Daoy (cell line): Measurements from ENCODE around the gene MT1F. TPM values are rescaled to one million over a fixed set of nuclear protein-coding genes. Genes with fewer than 3 reads are reported as not detected.
A peak's percentile ranks its signal among the peaks of the same experiment; 100 is the strongest.

Source experiments
- DNase-seq: peaks from one replicate; pipeline ENCODE4 v3.0.0-alpha.2; 2015; ENCODE audit warnings: low read depth
- total RNA-seq: library from RNA; depleted of rRNA; stranded (reverse); fragments of >200 nt; shearing (Covaris generic); gene quantifications from 2 replicates; pipeline ENCODE4 v1.2.3, GENCODE V29; 2014

The MT1F gene
- total RNA-seq, 1 experiment from 2014 or later, result 0.29 TPM

- peak; percentile 32 for DNase-seq
Measured at GRCh38 chr16:56625943-56626654, 31.7 kb upstream of the MT1F start.

- no peak for DNase-seq
Measured at GRCh38 chr16:56626685-56627084, 31.1 kb upstream of the MT1F start.

GRCh38 chr16:56628486-56629350, 29.0 kb upstream of the MT1F start:
- no peak for DNase-seq

GRCh38 chr16:56629531-56629930, 28.2 kb upstream of the MT1F start:
- no peak for DNase-seq

GRCh38 chr16:56630134-56630533, 27.6 kb upstream of the MT1F start:
- no peak for DNase-seq

- DNase-seq, result no peak
Measured at GRCh38 chr16:56631197-56631596, 26.6 kb upstream of the MT1F start.

- DNase-seq, result no peak
Measured at GRCh38 chr16:56631832-56632155, 26.0 kb upstream of the MT1F start.

- DNase-seq, result no peak
Measured at GRCh38 chr16:56632156-56632847, 25.5 kb upstream of the MT1F start, which contains the start of gene MT1M. Gene MT1M (plus strand): TSS chr16:56632659. CDS start chr16:56632732, 73 bp downstream.

GRCh38 chr16:56632848-56633365, 24.9 kb upstream of the MT1F start:
- no peak for DNase-seq

GRCh38 chr16:56633535-56633934, 24.2 kb upstream of the MT1F start:
- DNase-seq, result no peak

- no peak for DNase-seq
Measured at GRCh38 chr16:56634715-56635440, 22.9 kb upstream of the MT1F start.

- no peak for DNase-seq
Measured at GRCh38 chr16:56635441-56635967, 22.3 kb upstream of the MT1F start.

GRCh38 chr16:56636616-56637413, 20.9 kb upstream of the MT1F start:
- no peak for DNase-seq

GRCh38 chr16:56637814-56638750, 19.7 kb upstream of the MT1F start, which contains the start of gene MT1A:
Gene MT1A (plus strand): TSS chr16:56638666. CDS start chr16:56638739, 73 bp downstream.
- DNase-seq, result peak; percentile 36

GRCh38 chr16:56639045-56639444, 18.7 kb upstream of the MT1F start:
- no peak for DNase-seq

- DNase-seq, result no peak
Measured at GRCh38 chr16:56640076-56640475, 17.7 kb upstream of the MT1F start.

GRCh38 chr16:56641166-56641565, 16.6 kb upstream of the MT1F start:
- DNase-seq, result no peak

- DNase-seq, result no peak
Measured at GRCh38 chr16:56643080-56643778, 14.5 kb upstream of the MT1F start.

- no peak for DNase-seq
Measured at GRCh38 chr16:56643833-56644232, 13.9 kb upstream of the MT1F start.
